Activated CD8-positive, alpha-beta memory T cell treated with anti-CD3 and anti-CD28 coated beads for 24 hours (primary cell): ENCODE measurements around the gene EPHB4.
"Not testable (repeated sequence)": the region's sequence is repeated elsewhere in the genome, so short reads cannot be mapped to it uniquely, and the experiment has no call there.

ENCODE experiments used
- DNase-seq: peaks from one replicate; pipeline ENCODE4 v3.0.0-alpha.2; 2020

EPHB4 gene

DNA sequence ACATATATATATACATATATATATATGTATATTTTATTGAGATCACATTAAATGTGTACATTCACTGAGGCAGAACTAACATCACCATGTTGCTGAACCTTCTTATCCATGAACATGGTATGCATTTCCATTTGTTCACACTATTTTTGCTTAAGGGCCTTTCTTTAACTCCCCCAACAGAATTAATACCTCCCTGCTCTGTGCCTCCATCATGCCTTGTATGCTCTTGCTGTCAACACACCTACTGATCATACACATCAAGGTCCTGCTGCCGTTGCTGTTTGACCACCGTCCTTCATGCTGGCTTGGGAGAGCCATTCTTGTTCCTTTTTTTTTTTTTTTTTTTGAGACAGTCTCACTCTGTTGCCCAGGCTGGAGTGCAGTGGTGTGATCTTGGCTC, 43.5 kb downstream of the EPHB4 start:
- DNase-seq, result no peak

DNA sequence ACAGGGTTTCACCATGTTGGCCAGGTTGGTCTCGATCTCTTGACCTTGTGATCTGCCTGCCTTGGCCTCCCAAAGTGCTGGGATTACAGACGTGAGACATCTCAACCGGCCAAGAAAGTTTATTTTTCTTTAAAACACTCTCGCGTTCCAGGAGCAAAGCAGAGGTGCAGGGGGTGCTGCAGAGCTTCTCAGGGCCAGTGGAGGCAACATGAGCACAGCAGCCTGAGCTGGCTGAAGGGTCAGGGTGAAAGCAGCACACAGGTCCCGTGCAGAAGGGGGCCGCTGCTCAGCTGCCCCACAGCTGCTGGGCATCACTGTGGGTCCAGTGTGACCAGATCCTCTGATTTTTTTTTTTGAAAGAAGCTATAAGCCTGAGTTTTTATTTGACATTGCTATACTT, 46.1 kb downstream of the EPHB4 start:
- no peak for DNase-seq

GRCh38 chr7:100779359-100779758, 48.0 kb downstream of the EPHB4 start:
- DNase-seq, result no peak

GRCh38 chr7:100778061-100778621, 49.2 kb downstream of the EPHB4 start:
- DNase-seq, result no peak

DNA sequence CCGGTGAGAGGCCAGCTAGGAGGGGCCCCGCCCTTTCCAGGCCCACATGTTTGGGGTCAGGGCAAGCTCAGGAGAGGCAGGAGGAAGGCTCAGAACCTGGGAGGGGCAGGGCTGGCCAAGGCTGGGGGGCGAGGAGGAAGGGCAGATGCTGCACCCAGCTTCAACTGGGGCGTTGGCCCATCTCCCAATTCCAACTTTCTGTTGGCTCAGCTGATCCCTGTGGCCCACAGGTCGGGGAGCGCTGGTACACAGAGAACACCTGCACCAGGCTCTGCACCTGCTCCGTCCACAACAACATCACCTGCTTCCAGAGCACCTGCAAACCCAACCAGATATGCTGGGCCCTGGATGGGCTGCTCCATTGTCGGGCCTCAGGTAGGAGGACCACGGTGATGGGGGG, 53.8 kb downstream of the EPHB4 start:
- DNase-seq, result no peak

- no peak for DNase-seq
Observed at GRCh38 chr7:100768784-100769183, 58.5 kb downstream of the EPHB4 start.

GRCh38 chr7:100765250-100765649, 62.1 kb downstream of the EPHB4 start:
- DNase-seq, result no peak

GRCh38 chr7:100764841-100765240, 62.5 kb downstream of the EPHB4 start:
- no peak for DNase-seq

DNA sequence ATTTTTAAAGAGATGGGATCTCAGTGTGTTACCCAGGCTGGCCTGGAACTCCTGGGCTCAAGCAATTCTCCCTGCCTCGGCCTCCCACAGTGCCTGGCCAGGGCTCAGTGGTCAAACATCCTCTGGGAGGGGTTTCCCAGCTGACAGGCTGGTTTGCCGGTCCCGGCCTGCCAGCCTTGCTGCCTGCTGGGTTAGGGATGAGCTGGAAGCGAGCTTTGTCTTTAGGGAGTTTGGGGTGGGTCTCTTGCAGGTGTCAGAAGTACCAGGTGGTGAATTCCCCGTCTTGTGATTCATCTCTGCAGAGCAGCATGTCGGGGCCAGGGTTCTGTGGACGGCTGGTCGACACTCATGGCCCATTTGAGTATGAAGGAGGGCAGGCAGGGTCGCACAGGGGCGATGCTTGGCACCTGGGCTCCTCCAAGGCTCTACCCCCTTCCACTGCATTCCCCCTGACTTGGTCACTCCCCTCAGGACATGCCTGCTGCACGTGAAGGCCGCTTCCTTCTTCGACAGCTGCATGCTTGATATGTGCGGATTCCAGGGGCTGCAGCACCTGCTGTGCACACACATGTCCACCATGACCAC, 63.7 kb downstream of the EPHB4 start:
- no peak for DNase-seq

- not testable (repeated sequence) for DNase-seq
Observed at GRCh38 chr7:100762841-100763240, 64.5 kb downstream of the EPHB4 start.

GRCh38 chr7:100759357-100760171, 67.8 kb downstream of the EPHB4 start:
- no peak for DNase-seq

GRCh38 chr7:100753750-100754149, 73.6 kb downstream of the EPHB4 start:
- DNase-seq, result no peak

- DNase-seq, result no peak
Observed at GRCh38 chr7:100752994-100753393, 74.3 kb downstream of the EPHB4 start.
